Measurements from ENCODE around the gene SGMS1. TPM values are rescaled to one million over a fixed set of nuclear protein-coding genes. Genes with fewer than 3 reads are reported as not detected.

The SGMS1 gene
- total RNA-seq, 2 experiments from 2014 or later = 24.8 to 25.2 TPM

DNA sequence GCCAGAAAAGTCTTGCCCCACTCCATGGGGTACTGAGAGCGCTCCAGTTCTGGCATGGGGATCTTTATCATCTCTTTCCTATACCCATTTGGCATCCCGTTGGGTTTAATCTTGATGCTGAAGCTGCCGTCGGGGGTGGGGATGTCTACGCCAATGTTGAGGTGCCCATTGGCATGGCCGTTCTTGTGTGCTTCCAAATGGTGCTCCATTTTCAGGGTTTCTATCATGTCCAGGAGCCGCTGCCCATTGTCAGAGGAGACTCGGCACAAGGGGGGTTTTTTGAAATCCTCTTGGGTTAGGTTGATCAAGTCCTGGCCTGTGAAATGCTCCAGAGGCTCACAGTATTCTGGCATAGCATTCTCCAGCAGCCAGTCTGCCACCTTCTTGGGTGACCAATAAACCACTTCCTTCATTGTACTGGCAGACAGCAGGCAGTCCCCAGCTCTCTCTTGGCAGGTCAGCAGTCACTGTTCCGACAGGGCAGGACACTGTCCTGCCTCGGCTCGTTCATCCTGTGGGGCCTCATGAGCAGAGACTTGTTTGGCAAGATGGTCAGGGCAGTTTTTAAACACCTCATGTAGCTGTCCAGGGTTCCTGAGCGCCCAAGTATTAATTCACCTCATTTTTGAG is 279.9 kb downstream of the SGMS1 start:
- Histone ChIP-seq H3K4me3 (ENCODE audit: low read length) (no peak overlapping the region), H3K27me3 (ENCODE audit: control insufficient read depth in 1 of 2, insufficient read depth in 2 of 2, low read length in 2 of 2) (no peaks in the 10 kb centered on the region), H3K27ac (ENCODE audit: low read depth in 1 of 2, low read length in 2 of 2) (no peak overlapping the region), H3K4me1 (ENCODE audit: insufficient read depth, low read length) (no peaks in the 10 kb centered on the region), H3K9me3 (ENCODE audit: control insufficient read depth in 1 of 2, insufficient read depth in 1 of 2, low read length in 2 of 2) (no peaks in the 10 kb centered on the region), H3K36me3 (ENCODE audit: insufficient read depth, low read length) (peaks cover 23% of the 10 kb centered on the region)
- POLR2A ChIA-PET = no interaction called here
- intact Hi-C loops (cut with DNase I, micrococcal nuclease) = no loop called here
- DNase-seq (no peak), ATAC-seq (ENCODE audit: poor library complexity) (no peak)
- CTCF ChIA-PET = no interaction called here
- Mint-ChIP-seq H3K4me1 (ENCODE audit: low read depth) (peaks cover 11% of the 10 kb centered on the region), H3K9me3 (no peaks in the 10 kb centered on the region), H3K4me3 (no peak overlapping the region), H3K27ac (no peak overlapping the region), H3K36me3 (ENCODE audit: low read depth) (peaks cover 69% of the 10 kb centered on the region), H3K27me3 (no peaks in the 10 kb centered on the region)
- TF ChIP-seq CTCF (IDR thresholded peaks at IDR 0.05) = no peak

DNA sequence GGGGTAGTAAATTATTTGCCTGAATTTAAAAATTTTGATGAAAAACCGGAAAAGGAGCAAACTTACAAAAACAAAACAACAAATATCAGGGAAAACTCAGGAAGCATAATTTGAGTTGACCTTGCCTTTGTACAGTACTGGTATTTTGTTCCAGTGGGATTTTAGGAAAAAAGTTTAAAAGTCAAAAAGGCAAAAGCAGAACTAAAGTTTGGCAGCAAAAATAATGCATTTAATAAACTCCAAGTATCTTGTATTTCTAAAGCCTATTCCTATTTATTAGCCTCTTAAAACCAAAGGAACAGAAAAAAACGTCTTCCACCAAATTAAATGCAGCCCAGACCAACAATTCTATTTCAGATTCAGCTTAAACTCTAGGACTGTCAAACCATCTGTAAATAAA is 281.8 kb downstream of the SGMS1 start:
- ChIA-PET POLR2A (no interaction called here), CTCF (no interaction called here)
- Mint-ChIP-seq H3K27me3 (no peaks in the 10 kb centered on the region), H3K36me3 (ENCODE audit: low read depth) (peaks cover 65% of the 10 kb centered on the region), H3K9me3 (no peaks in the 10 kb centered on the region), H3K4me1 (ENCODE audit: low read depth) (peaks cover 10% of the 10 kb centered on the region), H3K27ac (no peak overlapping the region), H3K4me3 (no peak overlapping the region)
- intact Hi-C loops (cut with DNase I, micrococcal nuclease) = no loop called here
- no peak overlapping the region for H3K27ac ChIP-seq (ENCODE audit: low read depth in 1 of 2, low read length in 2 of 2)
- H3K27me3 ChIP-seq (ENCODE audit: control insufficient read depth in 1 of 2, insufficient read depth in 2 of 2, low read length in 2 of 2) = no peaks in the 10 kb centered on the region
- TF ChIP-seq CTCF (IDR thresholded peaks at IDR 0.05) = no peak
- H3K9me3 ChIP-seq (ENCODE audit: control insufficient read depth in 1 of 2, insufficient read depth in 1 of 2, low read length in 2 of 2) = no peaks in the 10 kb centered on the region
- ATAC-seq (ENCODE audit: poor library complexity) (no peak), DNase-seq (no peak)
- H3K4me1 ChIP-seq (ENCODE audit: insufficient read depth, low read length) = no peaks in the 10 kb centered on the region
- H3K36me3 ChIP-seq (ENCODE audit: insufficient read depth, low read length) = peaks cover 23% of the 10 kb centered on the region
- no peak overlapping the region for H3K4me3 ChIP-seq (ENCODE audit: low read length)

DNA sequence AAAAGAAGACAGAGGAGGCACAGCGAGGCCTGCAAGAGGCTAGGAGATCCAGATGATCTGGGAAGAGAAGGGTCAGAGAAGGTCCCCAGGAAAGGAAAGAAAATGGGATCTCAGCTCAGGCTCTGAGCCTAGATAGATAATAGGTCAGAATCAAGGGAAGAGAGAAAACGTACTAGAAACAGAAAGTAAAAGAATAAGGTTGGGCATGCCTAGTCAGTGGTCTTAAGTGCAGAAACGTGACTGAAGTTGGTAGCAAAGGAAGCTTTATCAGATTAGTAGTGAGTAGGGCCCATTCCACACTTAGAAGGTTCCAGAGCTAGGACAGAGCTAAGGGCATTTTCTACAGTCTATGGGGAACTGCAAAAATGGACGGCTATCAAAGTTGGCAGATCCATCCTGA is 287.6 kb downstream of the SGMS1 start:
- no peak for ATAC-seq (ENCODE audit: poor library complexity)
- POLR2A ChIA-PET = no interaction called here

More for the DNA sequence above, 287.6 kb downstream of the SGMS1 start:
- no peak overlapping the region for H3K4me3 Mint-ChIP-seq
- Histone ChIP-seq H3K4me3 (ENCODE audit: low read length) (no peak overlapping the region), H3K27me3 (ENCODE audit: control insufficient read depth in 1 of 2, insufficient read depth in 2 of 2, low read length in 2 of 2) (no peaks in the 10 kb centered on the region), H3K27ac (ENCODE audit: low read depth in 1 of 2, low read length in 2 of 2) (no peak overlapping the region), H3K36me3 (ENCODE audit: insufficient read depth, low read length) (peaks cover 4% of the 10 kb centered on the region), H3K9me3 (ENCODE audit: control insufficient read depth in 1 of 2, insufficient read depth in 1 of 2, low read length in 2 of 2) (no peaks in the 10 kb centered on the region), H3K4me1 (ENCODE audit: insufficient read depth, low read length) (peaks cover 6% of the 10 kb centered on the region)
- no peak overlapping the region for H3K27ac Mint-ChIP-seq
- no peaks in the 10 kb centered on the region for H3K27me3 Mint-ChIP-seq
- TF ChIP-seq CTCF (IDR thresholded peaks at IDR 0.05) = no peak
- CTCF ChIA-PET = no interaction called here
- intact Hi-C loops (cut with DNase I, micrococcal nuclease) = no loop called here
- peaks cover 43% of the 10 kb centered on the region for H3K36me3 Mint-ChIP-seq (ENCODE audit: low read depth)
- peaks cover 47% of the 10 kb centered on the region for H3K4me1 Mint-ChIP-seq (ENCODE audit: low read depth)
- H3K9me3 Mint-ChIP-seq = no peaks in the 10 kb centered on the region
- peak in 1 of 14 experiments; percentile 24 for DNase-seq

Measured in CD4-positive, alpha-beta T cell (primary cell).